IMR-90 (cell line): Measurements from ENCODE around the gene GALNT12.

ENCODE experiments used
- MXI1 ChIP-seq: IDR thresholded peaks from 2 replicates; pipeline ENCODE4 v1.6.1; 2012; ENCODE audit warnings: low read depth, mild to moderate bottlenecking, low read length, moderate library complexity, borderline replicate concordance
- TF ChIP-seq, protein P1 (sequence below): conservative IDR thresholded peaks from 2 replicates; pipeline ENCODE4 v1.5.1; 2012; ENCODE audit warnings: mild to moderate bottlenecking, low read depth, low read length, improper control_type of control experiment

DNA sequence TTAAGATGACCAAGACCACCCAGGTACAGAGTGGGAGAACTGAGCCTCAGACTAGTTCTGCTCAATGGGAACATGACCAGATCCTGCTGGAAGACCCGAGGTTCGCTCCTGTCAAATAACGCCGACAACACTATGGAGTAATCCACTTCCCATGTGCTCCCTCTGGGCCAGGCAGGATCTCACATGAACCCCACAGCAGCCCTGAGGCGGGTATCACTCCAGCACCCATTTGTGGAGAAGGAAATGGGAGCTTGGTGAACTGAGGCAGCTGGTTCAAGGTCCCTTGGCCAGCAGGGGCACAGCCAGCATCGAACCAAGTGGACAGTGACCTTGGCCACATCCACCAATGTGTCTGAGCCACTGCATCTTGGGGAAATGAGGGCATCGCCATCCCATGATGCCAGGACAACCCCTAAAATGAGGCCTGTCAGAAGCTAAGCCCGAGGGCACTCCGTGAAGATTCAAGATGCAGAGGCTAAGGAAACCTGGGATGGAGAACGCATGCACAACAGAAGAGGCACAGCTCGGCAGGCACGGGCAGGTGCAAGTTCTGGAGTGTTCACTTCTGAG is 19.6 kb upstream of the GALNT12 start:
- no peak for TF ChIP-seq MXI1
- TF ChIP-seq, protein P1, sequence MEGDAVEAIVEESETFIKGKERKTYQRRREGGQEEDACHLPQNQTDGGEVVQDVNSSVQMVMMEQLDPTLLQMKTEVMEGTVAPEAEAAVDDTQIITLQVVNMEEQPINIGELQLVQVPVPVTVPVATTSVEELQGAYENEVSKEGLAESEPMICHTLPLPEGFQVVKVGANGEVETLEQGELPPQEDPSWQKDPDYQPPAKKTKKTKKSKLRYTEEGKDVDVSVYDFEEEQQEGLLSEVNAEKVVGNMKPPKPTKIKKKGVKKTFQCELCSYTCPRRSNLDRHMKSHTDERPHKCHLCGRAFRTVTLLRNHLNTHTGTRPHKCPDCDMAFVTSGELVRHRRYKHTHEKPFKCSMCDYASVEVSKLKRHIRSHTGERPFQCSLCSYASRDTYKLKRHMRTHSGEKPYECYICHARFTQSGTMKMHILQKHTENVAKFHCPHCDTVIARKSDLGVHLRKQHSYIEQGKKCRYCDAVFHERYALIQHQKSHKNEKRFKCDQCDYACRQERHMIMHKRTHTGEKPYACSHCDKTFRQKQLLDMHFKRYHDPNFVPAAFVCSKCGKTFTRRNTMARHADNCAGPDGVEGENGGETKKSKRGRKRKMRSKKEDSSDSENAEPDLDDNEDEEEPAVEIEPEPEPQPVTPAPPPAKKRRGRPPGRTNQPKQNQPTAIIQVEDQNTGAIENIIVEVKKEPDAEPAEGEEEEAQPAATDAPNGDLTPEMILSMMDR, result no peak
